Measurements from ENCODE around the gene PRKRA. TPM values are rescaled to one million over a fixed set of nuclear protein-coding genes. Genes with fewer than 3 reads are reported as not detected.
"Not testable (repeated sequence)": the region's sequence is repeated elsewhere in the genome, so short reads cannot be mapped to it uniquely, and the experiment has no call there.

The PRKRA gene
- total RNA-seq, 1 experiment from 2014 or later = 59.4 TPM

- in situ Hi-C loops (cut with HindIII; ENCODE audit: low pct_unique_long_range_greater_than_20kb, low sequenced_read_pairs) = no loop called here
- BruUV-seq (replicated peaks) = no TSS peak
- no peak overlapping the region for H3K27ac ChIP-seq (ENCODE audit: low read length)
- intact Hi-C loops (cut with micrococcal nuclease; ENCODE audit: unreplicated experiment) = no loop called here
- ChIA-PET CTCF (no interaction called here), POLR2A (no interaction called here)
- 0 out of 2 replicates have a peak, but pooled peaks cover 5% of the 10 kb centered on the region for H3K4me1 ChIP-seq (ENCODE audit: control insufficient read depth, insufficient read depth, low read length)
- DNase-seq (ENCODE audit: low read depth, low spot score) = no peak
- H3K9me3 ChIP-seq (ENCODE audit: control insufficient read depth, insufficient read depth, low read depth, low read length) = no peaks in the 10 kb centered on the region
- no peaks in the 10 kb centered on the region for H3K36me3 ChIP-seq (ENCODE audit: control insufficient read depth, insufficient read depth, low read length)
- no peak for TF ChIP-seq CTCF (IDR thresholded peaks at IDR 0.05)
- TF ChIP-seq SIN3A (IDR thresholded peaks at IDR 0.05; ENCODE audit: borderline replicate concordance, insufficient read depth, low read depth, low read length) = no peak
- TF ChIP-seq REST (IDR thresholded peaks at IDR 0.05; ENCODE audit: insufficient read depth in 1 of 2, low read depth in 2 of 2, low read length in 1 of 2) = no peak
- no peak for TF ChIP-seq TCF7L2 (IDR thresholded peaks at IDR 0.05; ENCODE audit: low read depth, low read length)
- TF ChIP-seq POLR2AphosphoS5 (IDR thresholded peaks at IDR 0.05; ENCODE audit: low read depth, low read length) = no peak
- no peak for ATAC-seq
- no peak overlapping the region for H3K4me3 ChIP-seq (ENCODE audit: low read depth in 2 of 2, low read length in 2 of 2)
- no peaks in the 10 kb centered on the region for H3K27me3 ChIP-seq (ENCODE audit: control insufficient read depth, insufficient read depth, low read length)
Observed at GRCh38 chr2:178473931-178474330, 23.0 kb upstream of the PRKRA start.

- DNase-seq (ENCODE audit: low read depth, low spot score) = no peak
- ChIA-PET POLR2A (no interaction called here), CTCF (no interaction called here)
- H3K36me3 ChIP-seq (ENCODE audit: control insufficient read depth, insufficient read depth, low read length) = no peaks in the 10 kb centered on the region
- no peak for TF ChIP-seq CTCF (IDR thresholded peaks at IDR 0.05)
- TF ChIP-seq REST (IDR thresholded peaks at IDR 0.05; ENCODE audit: insufficient read depth in 1 of 2, low read depth in 2 of 2, low read length in 1 of 2) = no peak
- no peak for TF ChIP-seq SIN3A (IDR thresholded peaks at IDR 0.05; ENCODE audit: borderline replicate concordance, insufficient read depth, low read depth, low read length)
- no peak for TF ChIP-seq TCF7L2 (IDR thresholded peaks at IDR 0.05; ENCODE audit: low read depth, low read length)
- TF ChIP-seq POLR2AphosphoS5 (IDR thresholded peaks at IDR 0.05; ENCODE audit: low read depth, low read length) = no peak
- H3K4me1 ChIP-seq (ENCODE audit: control insufficient read depth, insufficient read depth, low read length) = 0 out of 2 replicates have a peak, but pooled peaks cover 5% of the 10 kb centered on the region
- no TSS peak for BruUV-seq (replicated peaks)
- H3K27ac ChIP-seq (ENCODE audit: low read length) = no peak overlapping the region
- ATAC-seq = no peak
- H3K27me3 ChIP-seq (ENCODE audit: control insufficient read depth, insufficient read depth, low read length) = no peaks in the 10 kb centered on the region
- H3K4me3 ChIP-seq (ENCODE audit: low read depth in 2 of 2, low read length in 2 of 2) = no peak overlapping the region
- H3K9me3 ChIP-seq (ENCODE audit: control insufficient read depth, insufficient read depth, low read depth, low read length) = no peaks in the 10 kb centered on the region
- intact Hi-C loops (cut with micrococcal nuclease; ENCODE audit: unreplicated experiment) (no loop called here), in situ Hi-C loops (cut with HindIII; ENCODE audit: low pct_unique_long_range_greater_than_20kb, low sequenced_read_pairs) (no loop called here)
Observed at GRCh38 chr2:178473373-178473772, 22.4 kb upstream of the PRKRA start.

- H3K36me3 ChIP-seq (ENCODE audit: control insufficient read depth, insufficient read depth, low read length); H3K27me3 ChIP-seq (ENCODE audit: control insufficient read depth, insufficient read depth, low read length); in situ Hi-C loops (cut with HindIII; ENCODE audit: low pct_unique_long_range_greater_than_20kb, low sequenced_read_pairs); CTCF ChIA-PET; H3K27ac ChIP-seq (ENCODE audit: low read length); H3K4me1 ChIP-seq (ENCODE audit: control insufficient read depth, insufficient read depth, low read length); DNase-seq (ENCODE audit: low read depth, low spot score); H3K9me3 ChIP-seq (ENCODE audit: control insufficient read depth, insufficient read depth, low read depth, low read length); H3K4me3 ChIP-seq (ENCODE audit: low read depth in 2 of 2, low read length in 2 of 2); intact Hi-C loops (cut with micrococcal nuclease; ENCODE audit: unreplicated experiment); POLR2A ChIA-PET; BruUV-seq (replicated peaks); ATAC-seq: not testable (repeated sequence)
Observed at GRCh38 chr2:178471313-178471712, 20.3 kb upstream of the PRKRA start.

Measured in Panc1 (cell line).